Measurements from ENCODE around the gene TLCD2.

TLCD2 gene

DNA sequence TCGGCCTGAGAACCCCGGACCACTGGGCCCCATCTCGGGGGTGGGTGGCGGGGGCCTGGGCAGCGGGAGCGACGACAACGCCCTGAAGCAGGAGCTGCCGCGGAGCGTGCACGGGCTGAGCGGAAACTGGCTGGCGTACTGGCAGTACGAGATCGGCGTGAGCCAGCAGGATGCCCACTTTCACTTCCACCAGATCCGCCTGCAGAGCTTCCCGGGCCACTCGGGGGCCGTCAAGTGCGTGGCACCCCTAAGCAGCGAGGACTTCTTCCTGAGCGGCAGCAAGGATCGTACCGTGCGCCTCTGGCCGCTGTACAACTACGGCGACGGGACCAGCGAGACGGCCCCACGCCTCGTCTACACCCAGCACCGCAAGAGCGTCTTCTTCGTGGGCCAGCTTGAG is 23.6 kb upstream of the TLCD2 start:
- Histone ChIP-seq H2BK120ac (ENCODE audit: low read depth, low read length) (no peak overlapping the region), H3K18ac (ENCODE audit: low read length) (no peak overlapping the region), H2BK12ac (ENCODE audit: low read length) (no peak overlapping the region), H2AFZ (ENCODE audit: low read length) (no peak overlapping the region), H3K23ac (ENCODE audit: low read depth, low read length, poor library complexity) (peak overlapping the region; percentile 65), H3K4me1 (ENCODE audit: control insufficient read depth in 2 of 2, insufficient read depth in 1 of 2, low read depth in 1 of 2, low read length in 2 of 2) (peaks cover 5 to 11% of the 10 kb centered on the region in 2 donors), H3K9ac (ENCODE audit: low read depth, low read length, poor library complexity) (no peak overlapping the region), H3K36me3 (replicated peaks in 1 of 2; ENCODE audit: control insufficient read depth in 2 of 2, insufficient read depth in 2 of 2, low read length in 2 of 2) (peaks cover 0 to 4% of the 10 kb centered on the region in 2 donors), H2AK5ac (ENCODE audit: low read depth, low read length) (peak overlapping the region; percentile 75), H4K91ac (ENCODE audit: low read depth, low read length, poor library complexity) (no peak overlapping the region), H3K4ac (ENCODE audit: low read length) (no peak overlapping the region), H3K9me3 (replicated peaks in 1 of 2; ENCODE audit: control insufficient read depth in 2 of 2, insufficient read depth in 1 of 2, low read depth in 1 of 2, low read length in 2 of 2) (no peaks in the 10 kb centered on the region), H3K4me3 (ENCODE audit: low read length in 2 of 2) (no peak overlapping the region), H2BK5ac (ENCODE audit: low read length) (peak overlapping the region; percentile 39), H3K79me1 (ENCODE audit: low read depth, low read length) (peaks cover 2% of the 10 kb centered on the region), H3K27me3 (ENCODE audit: control insufficient read depth in 3 of 3, insufficient read depth in 3 of 3, low read depth in 1 of 3, low read length in 3 of 3) (no peaks in the 10 kb centered on the region), H2BK15ac (ENCODE audit: low read length) (no peak overlapping the region), H3K14ac (ENCODE audit: low read length) (no peak overlapping the region), H4K8ac (ENCODE audit: low read depth, low read length) (no peak overlapping the region), H3K4me2 (ENCODE audit: insufficient read depth, low read length, poor library complexity, severe bottlenecking) (no peak overlapping the region), H3K27ac (replicated peaks; ENCODE audit: low read length) (no peak overlapping the region)
- WGBS, 2 donors (ENCODE audit: extremely low coverage in 2 of 2, insufficient read length in 2 of 2, insufficient replicate concordance in 1 of 2), result no CpG with 5 or more reads among the region's 38 CpGs
- DNase-seq (ENCODE audit: low spot score), result no peak

- no peak overlapping the region for H2BK5ac ChIP-seq (ENCODE audit: low read length)
- H3K27ac ChIP-seq (replicated peaks; ENCODE audit: low read length), result no peak overlapping the region
- no peaks in the 10 kb centered on the region for H3K9me3 ChIP-seq (replicated peaks in 1 of 2; ENCODE audit: control insufficient read depth in 2 of 2, insufficient read depth in 1 of 2, low read depth in 1 of 2, low read length in 2 of 2)
- peaks cover 5% of the 10 kb centered on the region for H3K79me1 ChIP-seq (ENCODE audit: low read depth, low read length)
- no peak overlapping the region for H4K8ac ChIP-seq (ENCODE audit: low read depth, low read length)
- WGBS, 2 donors (ENCODE audit: extremely low coverage in 2 of 2, insufficient read length in 2 of 2, insufficient replicate concordance in 1 of 2), result no CpG with 5 or more reads among the region's 11 CpGs
- no peak overlapping the region for H4K91ac ChIP-seq (ENCODE audit: low read depth, low read length, poor library complexity)
- no peak overlapping the region for H2AK5ac ChIP-seq (ENCODE audit: low read depth, low read length)
- H2BK15ac ChIP-seq (ENCODE audit: low read length), result no peak overlapping the region
- DNase-seq (ENCODE audit: low spot score), result no peak
- H2BK120ac ChIP-seq (ENCODE audit: low read depth, low read length), result no peak overlapping the region
- H3K36me3 ChIP-seq (replicated peaks in 1 of 2; ENCODE audit: control insufficient read depth in 2 of 2, insufficient read depth in 2 of 2, low read length in 2 of 2), result peaks cover 4 to 7% of the 10 kb centered on the region in 2 donors
- no peak overlapping the region for H3K4ac ChIP-seq (ENCODE audit: low read length)
- H2BK12ac ChIP-seq (ENCODE audit: low read length), result no peak overlapping the region
- no peak overlapping the region for H3K18ac ChIP-seq (ENCODE audit: low read length)
- H3K14ac ChIP-seq (ENCODE audit: low read length), result no peak overlapping the region
- H3K9ac ChIP-seq (ENCODE audit: low read depth, low read length, poor library complexity), result peak overlapping the region; percentile 53
- H3K4me3 ChIP-seq (ENCODE audit: low read length in 2 of 2), result no peak overlapping the region
- H3K27me3 ChIP-seq (ENCODE audit: control insufficient read depth in 3 of 3, insufficient read depth in 3 of 3, low read depth in 1 of 3, low read length in 3 of 3), result no peaks in the 10 kb centered on the region
- H2AFZ ChIP-seq (ENCODE audit: low read length), result no peak overlapping the region
- no peak overlapping the region for H3K23ac ChIP-seq (ENCODE audit: low read depth, low read length, poor library complexity)
- H3K4me2 ChIP-seq (ENCODE audit: insufficient read depth, low read length, poor library complexity, severe bottlenecking), result no peak overlapping the region
- H3K4me1 ChIP-seq (ENCODE audit: control insufficient read depth in 2 of 2, insufficient read depth in 1 of 2, low read depth in 1 of 2, low read length in 2 of 2), result peaks cover 5 to 11% of the 10 kb centered on the region in 2 donors
Measured at GRCh38 chr17:1732833-1733321, 22.7 kb upstream of the TLCD2 start.

DNA sequence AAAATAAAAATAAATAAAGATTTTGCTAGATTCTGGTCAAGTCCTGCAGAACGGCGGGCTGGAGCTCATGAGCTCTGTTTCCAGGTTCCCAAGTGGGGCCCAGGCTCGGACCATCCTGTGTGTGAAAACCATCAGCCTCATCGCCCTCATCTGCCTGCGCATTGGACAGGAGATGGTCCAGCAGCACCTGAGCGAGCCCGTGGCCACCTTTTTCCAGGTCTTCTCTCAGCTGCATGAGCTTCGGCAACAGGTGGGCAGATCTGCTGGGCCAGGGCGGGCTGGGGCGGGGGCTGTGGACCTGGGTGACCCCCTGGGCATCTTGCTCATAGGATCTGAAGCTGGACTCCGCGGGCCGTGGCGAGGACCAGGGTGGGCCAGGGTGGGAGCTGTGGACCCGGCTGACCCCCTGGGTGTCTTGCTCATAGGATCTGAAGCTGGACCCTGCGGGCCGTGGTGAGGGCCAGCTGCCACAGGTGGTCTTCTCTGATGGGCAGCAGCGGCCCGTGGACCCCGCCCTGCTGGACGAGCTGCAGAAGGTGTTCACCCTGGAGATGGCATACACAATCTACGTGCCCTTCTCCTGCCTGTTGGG is 22.2 kb upstream of the TLCD2 start:
- H3K4ac ChIP-seq (ENCODE audit: low read length), result no peak overlapping the region
- no peak overlapping the region for H2BK5ac ChIP-seq (ENCODE audit: low read length)
- no peaks in the 10 kb centered on the region for H3K9me3 ChIP-seq (replicated peaks in 1 of 2; ENCODE audit: control insufficient read depth in 2 of 2, insufficient read depth in 1 of 2, low read depth in 1 of 2, low read length in 2 of 2)
- no peak overlapping the region for H3K27ac ChIP-seq (replicated peaks; ENCODE audit: low read length)
- H2BK12ac ChIP-seq (ENCODE audit: low read length), result no peak overlapping the region
- H3K36me3 ChIP-seq (replicated peaks in 1 of 2; ENCODE audit: control insufficient read depth in 2 of 2, insufficient read depth in 2 of 2, low read length in 2 of 2), result peaks cover 4 to 7% of the 10 kb centered on the region in 2 donors
- no peak overlapping the region for H3K4me2 ChIP-seq (ENCODE audit: insufficient read depth, low read length, poor library complexity, severe bottlenecking)
- H4K91ac ChIP-seq (ENCODE audit: low read depth, low read length, poor library complexity), result no peak overlapping the region
- no peak overlapping the region for H2BK15ac ChIP-seq (ENCODE audit: low read length)
- H2AFZ ChIP-seq (ENCODE audit: low read length), result no peak overlapping the region
- no peaks in the 10 kb centered on the region for H3K27me3 ChIP-seq (ENCODE audit: control insufficient read depth in 3 of 3, insufficient read depth in 3 of 3, low read depth in 1 of 3, low read length in 3 of 3)
- no peak for DNase-seq (ENCODE audit: low spot score)
- no peak overlapping the region for H4K8ac ChIP-seq (ENCODE audit: low read depth, low read length)
- peaks cover 7% of the 10 kb centered on the region for H3K79me1 ChIP-seq (ENCODE audit: low read depth, low read length)
- no peak overlapping the region for H3K4me3 ChIP-seq (ENCODE audit: low read length in 2 of 2)
- H2AK5ac ChIP-seq (ENCODE audit: low read depth, low read length), result no peak overlapping the region
- no peak overlapping the region for H2BK120ac ChIP-seq (ENCODE audit: low read depth, low read length)
- H3K4me1 ChIP-seq (ENCODE audit: control insufficient read depth in 2 of 2, insufficient read depth in 1 of 2, low read depth in 1 of 2, low read length in 2 of 2), result peaks cover 5 to 10% of the 10 kb centered on the region in 2 donors
- peak overlapping the region; percentile 53 for H3K9ac ChIP-seq (ENCODE audit: low read depth, low read length, poor library complexity)
- no peak overlapping the region for H3K18ac ChIP-seq (ENCODE audit: low read length)
- peak overlapping the region; percentile 38 for H3K14ac ChIP-seq (ENCODE audit: low read length)
- H3K23ac ChIP-seq (ENCODE audit: low read depth, low read length, poor library complexity), result no peak overlapping the region
- no CpG with 5 or more reads among the region's 22 CpGs for WGBS, 2 donors (ENCODE audit: extremely low coverage in 2 of 2, insufficient read length in 2 of 2, insufficient replicate concordance in 1 of 2)

DNA sequence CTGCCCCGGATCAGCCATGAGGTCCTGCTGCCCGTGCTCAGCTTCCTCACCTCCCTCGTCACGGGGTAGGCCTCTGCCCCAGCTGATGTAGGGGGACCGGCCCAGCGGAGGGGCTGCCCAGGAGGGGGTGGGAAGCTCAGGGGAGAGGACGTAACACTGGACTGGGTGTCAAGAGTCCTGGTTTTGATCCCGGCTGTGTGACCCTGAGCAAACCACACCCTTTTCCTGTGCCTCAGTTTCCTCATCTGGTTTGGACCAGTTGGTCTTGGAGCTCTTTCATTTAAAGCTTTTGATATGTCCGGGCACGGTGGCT is 21.0 kb upstream of the TLCD2 start:
- peak overlapping the region; percentile 39 for H2BK5ac ChIP-seq (ENCODE audit: low read length)
- no peak overlapping the region for H2AFZ ChIP-seq (ENCODE audit: low read length)
- H3K4me2 ChIP-seq (ENCODE audit: insufficient read depth, low read length, poor library complexity, severe bottlenecking), result no peak overlapping the region
- no peak overlapping the region for H3K27ac ChIP-seq (replicated peaks; ENCODE audit: low read length)
- H4K91ac ChIP-seq (ENCODE audit: low read depth, low read length, poor library complexity), result no peak overlapping the region
- no peak for DNase-seq (ENCODE audit: low spot score)
- H2BK15ac ChIP-seq (ENCODE audit: low read length), result no peak overlapping the region
- H3K9ac ChIP-seq (ENCODE audit: low read depth, low read length, poor library complexity), result peak overlapping the region; percentile 21
- no peak overlapping the region for H3K4me3 ChIP-seq (ENCODE audit: low read length in 2 of 2)
- no peak overlapping the region for H3K14ac ChIP-seq (ENCODE audit: low read length)
- peaks cover 4 to 7% of the 10 kb centered on the region in 2 donors for H3K36me3 ChIP-seq (replicated peaks in 1 of 2; ENCODE audit: control insufficient read depth in 2 of 2, insufficient read depth in 2 of 2, low read length in 2 of 2)
- H4K8ac ChIP-seq (ENCODE audit: low read depth, low read length), result no peak overlapping the region
- H2AK5ac ChIP-seq (ENCODE audit: low read depth, low read length), result no peak overlapping the region
- H3K79me1 ChIP-seq (ENCODE audit: low read depth, low read length), result peaks cover 8% of the 10 kb centered on the region
- peak overlapping the region; percentile 41 for H2BK12ac ChIP-seq (ENCODE audit: low read length)
- no CpG with 5 or more reads among the region's 10 CpGs for WGBS, 2 donors (ENCODE audit: extremely low coverage in 2 of 2, insufficient read length in 2 of 2, insufficient replicate concordance in 1 of 2)
- H3K4me1 ChIP-seq (ENCODE audit: control insufficient read depth in 2 of 2, insufficient read depth in 1 of 2, low read depth in 1 of 2, low read length in 2 of 2), result no peaks in the 10 kb centered on the region
- no peaks in the 10 kb centered on the region for H3K9me3 ChIP-seq (replicated peaks in 1 of 2; ENCODE audit: control insufficient read depth in 2 of 2, insufficient read depth in 1 of 2, low read depth in 1 of 2, low read length in 2 of 2)
- H3K23ac ChIP-seq (ENCODE audit: low read depth, low read length, poor library complexity), result peak overlapping the region; percentile 55
- no peak overlapping the region for H3K4ac ChIP-seq (ENCODE audit: low read length)
- no peaks in the 10 kb centered on the region for H3K27me3 ChIP-seq (ENCODE audit: control insufficient read depth in 3 of 3, insufficient read depth in 3 of 3, low read depth in 1 of 3, low read length in 3 of 3)
- H3K18ac ChIP-seq (ENCODE audit: low read length), result no peak overlapping the region
- H2BK120ac ChIP-seq (ENCODE audit: low read depth, low read length), result no peak overlapping the region

Measured in neuronal stem cell (in vitro differentiated cells).